ENCODE results near the gene ABCA5.
"Not testable (repeated sequence)": the region's sequence is repeated elsewhere in the genome, so short reads cannot be mapped to it uniquely, and the experiment has no call there.

ABCA5 gene

DNA sequence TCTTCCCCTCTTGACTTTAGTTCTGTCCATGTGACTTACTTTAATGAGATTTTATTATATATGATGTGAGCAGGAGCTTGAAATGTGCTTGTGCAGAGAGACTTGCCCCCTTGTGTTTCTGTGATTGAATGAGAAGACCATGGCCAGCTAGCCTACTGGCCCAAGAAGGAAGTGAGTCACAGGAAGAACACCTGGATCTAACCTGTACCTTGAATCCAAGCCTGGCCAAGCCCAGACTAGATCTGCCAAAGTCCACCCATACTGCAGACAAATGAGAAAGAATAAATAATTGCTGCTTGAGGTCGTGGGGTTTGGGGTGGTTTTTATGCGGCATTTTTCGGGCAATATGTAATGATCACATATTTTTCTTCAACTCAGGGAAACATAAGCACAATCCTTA lies 107.9 kb downstream of the ABCA5 start:
- Histone ChIP-seq H3K27me3 (ENCODE audit: control insufficient read depth, insufficient read depth, low read length) (no peaks in the 10 kb centered on the region), H3K4me2 (ENCODE audit: low read length) (no peak overlapping the region), H3K9me3 (ENCODE audit: control insufficient read depth, low read length) (no peaks in the 10 kb centered on the region), H3K9ac (no peak overlapping the region), H3K4me1 (no peaks in the 10 kb centered on the region), H3K36me3 (ENCODE audit: control insufficient read depth, insufficient read depth, low read length) (no peaks in the 10 kb centered on the region), H3K27ac (no peak overlapping the region), H2AFZ (no peak overlapping the region), H3K4me3 (ENCODE audit: low read depth, low read length) (no peak overlapping the region), H3K79me2 (no peaks in the 10 kb centered on the region)
- TF ChIP-seq, protein P1, sequence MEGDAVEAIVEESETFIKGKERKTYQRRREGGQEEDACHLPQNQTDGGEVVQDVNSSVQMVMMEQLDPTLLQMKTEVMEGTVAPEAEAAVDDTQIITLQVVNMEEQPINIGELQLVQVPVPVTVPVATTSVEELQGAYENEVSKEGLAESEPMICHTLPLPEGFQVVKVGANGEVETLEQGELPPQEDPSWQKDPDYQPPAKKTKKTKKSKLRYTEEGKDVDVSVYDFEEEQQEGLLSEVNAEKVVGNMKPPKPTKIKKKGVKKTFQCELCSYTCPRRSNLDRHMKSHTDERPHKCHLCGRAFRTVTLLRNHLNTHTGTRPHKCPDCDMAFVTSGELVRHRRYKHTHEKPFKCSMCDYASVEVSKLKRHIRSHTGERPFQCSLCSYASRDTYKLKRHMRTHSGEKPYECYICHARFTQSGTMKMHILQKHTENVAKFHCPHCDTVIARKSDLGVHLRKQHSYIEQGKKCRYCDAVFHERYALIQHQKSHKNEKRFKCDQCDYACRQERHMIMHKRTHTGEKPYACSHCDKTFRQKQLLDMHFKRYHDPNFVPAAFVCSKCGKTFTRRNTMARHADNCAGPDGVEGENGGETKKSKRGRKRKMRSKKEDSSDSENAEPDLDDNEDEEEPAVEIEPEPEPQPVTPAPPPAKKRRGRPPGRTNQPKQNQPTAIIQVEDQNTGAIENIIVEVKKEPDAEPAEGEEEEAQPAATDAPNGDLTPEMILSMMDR (IDR thresholded peaks at IDR 0.05), result no peak

DNA sequence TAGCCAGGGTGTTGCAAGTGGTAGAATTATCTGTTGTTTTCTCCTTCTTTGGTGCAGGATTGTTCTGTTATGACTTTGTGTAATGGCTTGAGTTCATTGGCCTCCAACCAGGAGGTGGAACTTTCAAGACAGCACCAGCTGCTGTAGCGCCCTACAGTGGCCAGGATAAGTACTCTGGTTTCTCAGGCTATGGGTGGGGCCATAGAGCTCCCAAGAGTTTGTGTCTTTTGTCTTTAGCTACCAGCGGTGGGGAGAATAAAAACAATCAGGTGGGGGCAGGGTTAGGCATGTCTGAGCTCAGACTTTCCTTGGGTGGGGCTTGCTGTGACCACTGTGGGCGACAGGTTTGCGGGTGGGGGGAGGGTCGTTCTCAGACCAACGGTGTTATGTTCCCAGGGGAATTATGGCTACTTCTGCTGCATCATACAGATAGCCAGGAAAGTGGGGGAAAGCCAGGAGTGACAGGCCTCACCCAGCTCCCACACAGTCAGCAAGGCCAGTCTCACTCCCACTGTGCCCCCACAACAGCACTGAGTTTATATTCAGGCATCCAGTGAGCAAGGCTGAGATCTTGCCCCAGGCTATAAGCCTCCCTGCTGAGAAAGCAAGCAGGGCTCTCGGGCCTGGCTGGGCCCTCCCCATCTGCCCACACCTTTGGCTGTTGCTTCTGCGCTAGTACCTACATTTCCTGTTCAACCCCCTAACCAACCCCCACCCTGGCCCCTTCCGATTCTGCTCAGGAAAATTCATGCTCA lies 113.7 kb downstream of the ABCA5 start:
- Histone ChIP-seq H3K36me3 (ENCODE audit: control insufficient read depth, insufficient read depth, low read length) (no peaks in the 10 kb centered on the region), H3K4me1 (no peaks in the 10 kb centered on the region), H3K9ac (no peak overlapping the region), H3K9me3 (ENCODE audit: control insufficient read depth, low read length) (no peaks in the 10 kb centered on the region), H3K4me2 (ENCODE audit: low read length) (no peak overlapping the region), H2AFZ (no peak overlapping the region), H3K27ac (no peak overlapping the region), H3K79me2 (no peaks in the 10 kb centered on the region), H3K27me3 (ENCODE audit: control insufficient read depth, insufficient read depth, low read length) (no peaks in the 10 kb centered on the region), H3K4me3 (ENCODE audit: low read depth, low read length) (no peak overlapping the region)
- TF ChIP-seq, protein P1 (IDR thresholded peaks at IDR 0.05), result no peak

GRCh38 chr17:69208640-69209039 lies 118.3 kb downstream of the ABCA5 start:
- H3K9me3 ChIP-seq (ENCODE audit: control insufficient read depth, low read length), result no peaks in the 10 kb centered on the region

GRCh38 chr17:69207151-69207550 lies 119.8 kb downstream of the ABCA5 start:
- TF ChIP-seq, protein P1 (IDR thresholded peaks at IDR 0.05), result no peak
- no peaks in the 10 kb centered on the region for H3K9me3 ChIP-seq (ENCODE audit: control insufficient read depth, low read length)
- H3K4me1 ChIP-seq, result no peaks in the 10 kb centered on the region
- no peak overlapping the region for H3K27ac ChIP-seq
- H3K4me2 ChIP-seq (ENCODE audit: low read length), result no peak overlapping the region
- H3K27me3 ChIP-seq (ENCODE audit: control insufficient read depth, insufficient read depth, low read length), result no peaks in the 10 kb centered on the region
- H3K79me2 ChIP-seq, result no peaks in the 10 kb centered on the region
- H3K4me3 ChIP-seq (ENCODE audit: low read depth, low read length), result no peak overlapping the region
- no peak overlapping the region for H2AFZ ChIP-seq
- no peak overlapping the region for H3K9ac ChIP-seq
- no peaks in the 10 kb centered on the region for H3K36me3 ChIP-seq (ENCODE audit: control insufficient read depth, insufficient read depth, low read length)

More at GRCh38 chr17:69208640-69209039, 118.3 kb downstream of the ABCA5 start:
- H3K79me2 ChIP-seq, result no peaks in the 10 kb centered on the region
- no peaks in the 10 kb centered on the region for H3K4me1 ChIP-seq
- H3K4me3 ChIP-seq (ENCODE audit: low read depth, low read length), result no peak overlapping the region
- H2AFZ ChIP-seq, result no peak overlapping the region
- TF ChIP-seq, protein P1 (IDR thresholded peaks at IDR 0.05), result no peak
- H3K27ac ChIP-seq, result no peak overlapping the region
- no peak overlapping the region for H3K4me2 ChIP-seq (ENCODE audit: low read length)
- H3K27me3 ChIP-seq (ENCODE audit: control insufficient read depth, insufficient read depth, low read length), result no peaks in the 10 kb centered on the region
- H3K9ac ChIP-seq, result no peak overlapping the region
- H3K36me3 ChIP-seq (ENCODE audit: control insufficient read depth, insufficient read depth, low read length), result no peaks in the 10 kb centered on the region

GRCh38 chr17:69198238-69198637 lies 128.7 kb downstream of the ABCA5 start:
- Histone ChIP-seq H3K4me2 (ENCODE audit: low read length) (no peak overlapping the region), H2AFZ (no peak overlapping the region), H3K36me3 (ENCODE audit: control insufficient read depth, insufficient read depth, low read length) (no peaks in the 10 kb centered on the region), H3K27ac (no peak overlapping the region), H3K9me3 (ENCODE audit: control insufficient read depth, low read length) (no peaks in the 10 kb centered on the region), H3K9ac (no peak overlapping the region), H3K4me3 (ENCODE audit: low read depth, low read length) (no peak overlapping the region), H3K4me1 (no peaks in the 10 kb centered on the region), H3K27me3 (ENCODE audit: control insufficient read depth, insufficient read depth, low read length) (no peaks in the 10 kb centered on the region), H3K79me2 (no peaks in the 10 kb centered on the region)
- TF ChIP-seq, protein P1 (IDR thresholded peaks at IDR 0.05), result no peak

GRCh38 chr17:69196105-69196653 lies 130.8 kb downstream of the ABCA5 start:
- not testable (repeated sequence) for H3K4me3 ChIP-seq (ENCODE audit: low read depth, low read length); H3K9me3 ChIP-seq (ENCODE audit: control insufficient read depth, low read length); H3K27me3 ChIP-seq (ENCODE audit: control insufficient read depth, insufficient read depth, low read length); H3K4me1 ChIP-seq; H3K27ac ChIP-seq; H3K79me2 ChIP-seq; H3K9ac ChIP-seq; H3K4me2 ChIP-seq (ENCODE audit: low read length); H3K36me3 ChIP-seq (ENCODE audit: control insufficient read depth, insufficient read depth, low read length); H2AFZ ChIP-seq
